ENCODE results near the gene CAD.

The CAD gene

DNA sequence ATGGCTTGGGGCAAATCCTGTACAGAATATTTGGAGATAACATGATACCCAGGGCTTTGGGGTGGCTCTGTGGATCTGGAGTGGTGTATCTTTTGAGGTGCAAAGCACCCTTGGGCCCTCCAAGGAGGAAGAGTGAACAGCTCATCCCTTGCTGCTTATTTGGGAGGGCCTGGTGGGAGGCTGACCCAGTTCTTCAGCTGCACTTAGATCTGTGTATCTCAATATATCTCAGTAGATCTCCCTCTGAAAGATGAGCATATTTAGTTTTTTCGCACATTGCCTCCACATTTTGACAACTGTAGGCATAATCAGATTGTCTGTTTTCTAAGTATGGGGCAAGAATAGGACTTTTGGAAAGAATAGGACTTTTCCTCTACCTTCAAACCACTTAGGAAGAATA lies 67.8 kb downstream of the CAD start:
- no peak for DNase-seq

DNA sequence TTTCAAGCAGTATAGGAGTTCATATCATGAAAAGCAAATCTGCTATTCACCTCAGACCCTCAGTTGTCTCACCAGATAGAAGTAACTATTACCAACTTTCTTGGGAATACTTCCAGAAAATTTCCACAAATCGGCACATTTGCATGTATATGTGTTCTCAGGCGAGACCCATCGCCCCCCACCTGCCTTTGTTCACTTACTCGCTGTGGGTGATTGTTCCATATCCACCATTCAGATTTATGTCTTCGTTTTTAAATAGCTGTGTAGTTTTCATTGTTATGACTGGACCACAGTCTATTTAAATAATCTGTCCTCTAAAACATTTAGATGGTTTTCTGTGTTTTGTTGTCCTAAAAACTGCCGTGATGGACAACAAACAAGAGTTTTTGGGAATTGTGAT lies 68.3 kb downstream of the CAD start:
- no peak for DNase-seq

DNA sequence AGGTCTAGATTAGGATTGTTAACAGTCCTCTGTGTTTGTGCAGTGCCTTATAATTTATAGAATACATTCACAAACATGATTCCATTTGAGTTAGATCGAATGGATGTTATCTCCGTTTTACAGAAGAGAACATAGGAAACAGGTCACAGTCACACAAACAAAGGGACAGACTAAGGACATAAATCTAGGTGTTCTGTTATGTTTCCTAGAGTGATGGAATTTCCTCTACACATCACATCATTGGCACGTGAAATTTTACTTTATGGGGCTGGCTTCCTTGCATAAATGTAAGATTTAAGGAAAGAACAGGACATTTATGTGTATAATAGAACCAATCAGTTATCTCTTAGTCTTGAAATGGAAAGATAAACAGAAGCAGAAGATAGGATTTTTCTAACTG lies 71.4 kb downstream of the CAD start:
- no peak for DNase-seq

DNA sequence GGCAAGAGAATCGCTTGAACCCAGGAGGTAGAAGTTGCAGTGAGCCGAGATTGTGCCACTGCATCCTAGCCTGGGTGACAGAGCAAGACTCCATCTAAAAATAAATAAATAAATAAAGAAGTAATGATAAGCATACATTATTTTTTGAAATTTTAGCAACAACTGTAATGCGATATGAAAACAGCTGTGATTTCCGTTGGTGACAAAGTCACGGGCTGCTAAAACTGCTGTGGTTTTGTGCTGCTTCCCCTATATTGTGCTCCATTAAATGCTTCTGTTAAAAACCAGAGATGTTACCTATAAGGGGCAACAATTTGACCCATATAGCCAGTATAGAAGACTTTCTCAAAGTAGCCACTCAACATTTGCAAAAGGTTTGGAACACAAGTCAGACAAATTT lies 73.4 kb downstream of the CAD start:
- no peak for DNase-seq

DNA sequence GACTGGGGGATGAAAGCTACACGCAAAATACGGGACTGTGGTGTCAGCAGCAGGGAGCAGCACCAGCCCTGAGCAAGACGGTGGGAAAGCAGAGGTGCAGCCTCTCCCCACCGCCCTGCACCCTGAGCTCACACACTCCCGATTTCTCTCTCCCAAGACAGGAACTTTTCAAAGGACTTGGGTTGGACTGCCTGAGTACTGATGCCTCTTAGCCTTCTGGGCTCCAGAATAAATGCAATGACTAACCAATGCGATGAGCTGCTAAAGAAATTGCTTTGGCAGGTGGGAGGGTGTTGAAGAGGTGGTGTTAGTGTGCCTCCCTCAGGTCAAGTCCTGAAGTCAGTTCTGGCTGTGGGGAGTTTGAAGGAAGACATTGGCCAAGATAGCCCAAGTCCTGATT lies 74.7 kb downstream of the CAD start:
- peak; percentile 62 for DNase-seq

All from NCI-H82 (cell line).